Measurements from ENCODE around the gene OPA3. TPM values are rescaled to one million over a fixed set of nuclear protein-coding genes. Genes with fewer than 3 reads are reported as not detected.
"Not testable (repeated sequence)": the region's sequence is repeated elsewhere in the genome, so short reads cannot be mapped to it uniquely, and the experiment has no call there.

The OPA3 gene
- total RNA-seq = 10 to 100 TPM in 1 of 2 donors, 1 to 10 TPM in 1; 7.2 to 14.5 TPM

- intact Hi-C loops (cut with DNase I) = no loop called here
- WGBS = under 1% methylated on average over 57 of the region's 63 CpGs
These were observed at the start of gene OPA3 for GRCh38 chr19:45584332-45585157. Gene OPA3 (minus strand): TSS chr19:45584802. CDS start chr19:45584764, 38 bp downstream.

GRCh38 chr19:45632468-45633196, 48.0 kb upstream of the OPA3 start:
- Histone ChIP-seq H3K4me1 (replicated peaks) (no peaks in the 10 kb centered on the region), H3K27me3 (replicated peaks; ENCODE audit: insufficient read depth) (no peaks in the 10 kb centered on the region)
- 36% methylated on average over 27 of the region's 27 CpGs for WGBS

More at GRCh38 chr19:45584332-45585157, at the start of gene OPA3:
- Histone ChIP-seq H3K4me1 (replicated peaks) (no peaks in the 10 kb centered on the region), H3K36me3 (no peaks in the 10 kb centered on the region), H3K4me3 (peak within 1 kb of the TSS; percentile 62 to 74), H3K27ac (peak within 1 kb of the TSS; percentile 95 to 98), H3K9me3 (no peaks in the 10 kb centered on the region), H3K27me3 (replicated peaks; ENCODE audit: insufficient read depth) (no peaks in the 10 kb centered on the region)
- peak; percentile 100 for DNase-seq (ENCODE audit: low spot score)
- TF ChIP-seq POLR2AphosphoS5 (IDR thresholded peaks at IDR 0.05) = peak; percentile 99
- TF ChIP-seq CTCF (IDR thresholded peaks at IDR 0.05) = peak in 3 of 4 experiments; percentile 18 to 48 (median 34)
- TF ChIP-seq POLR2A (IDR thresholded peaks at IDR 0.05) = peak; percentile 44

GRCh38 chr19:45630463-45630862, 45.9 kb upstream of the OPA3 start:
- Histone ChIP-seq H3K27ac (no peak overlapping the region), H3K9me3 (no peaks in the 10 kb centered on the region), H3K4me3 (no peak overlapping the region), H3K4me1 (replicated peaks) (no peaks in the 10 kb centered on the region), H3K27me3 (replicated peaks; ENCODE audit: insufficient read depth) (no peaks in the 10 kb centered on the region), H3K36me3 (no peaks in the 10 kb centered on the region)
- DNase-seq (ENCODE audit: low spot score) = no peak
- intact Hi-C loops (cut with DNase I) = no loop called here
- TF ChIP-seq POLR2AphosphoS5 (IDR thresholded peaks at IDR 0.05) (peak; percentile 42), CTCF (IDR thresholded peaks at IDR 0.05) (no peak)
- WGBS = 68% methylated on average over 2 of the region's 2 CpGs

More at GRCh38 chr19:45632468-45633196, 48.0 kb upstream of the OPA3 start:
- peak; percentile 90 for DNase-seq (ENCODE audit: low spot score)
- H3K4me3 ChIP-seq = no peak overlapping the region
- H3K9me3 ChIP-seq = no peaks in the 10 kb centered on the region
- H3K27ac ChIP-seq = peak overlapping the region; percentile 43 to 50
- intact Hi-C loops (cut with DNase I) = no loop called here
- peak; percentile 89 for TF ChIP-seq POLR2AphosphoS5 (IDR thresholded peaks at IDR 0.05)
- peak; percentile 57 for TF ChIP-seq POLR2A (IDR thresholded peaks at IDR 0.05)
- TF ChIP-seq CTCF (IDR thresholded peaks at IDR 0.05) = no peak
- H3K36me3 ChIP-seq = no peaks in the 10 kb centered on the region

- 65% methylated on average over 4 of the region's 4 CpGs for WGBS
These were observed 45.1 kb upstream of the OPA3 start for GRCh38 chr19:45629704-45630103.

GRCh38 chr19:45628219-45628618, 43.6 kb upstream of the OPA3 start:
- WGBS = 97% methylated on average over 7 of the region's 7 CpGs
- H3K27me3 ChIP-seq (replicated peaks; ENCODE audit: insufficient read depth); H3K4me3 ChIP-seq; H3K4me1 ChIP-seq (replicated peaks); H3K36me3 ChIP-seq; intact Hi-C loops (cut with DNase I); H3K27ac ChIP-seq; H3K9me3 ChIP-seq; DNase-seq (ENCODE audit: low spot score): not testable (repeated sequence)

More at GRCh38 chr19:45629704-45630103, 45.1 kb upstream of the OPA3 start:
- Histone ChIP-seq H3K36me3 (no peaks in the 10 kb centered on the region), H3K27ac (no peak overlapping the region), H3K4me3 (no peak overlapping the region), H3K4me1 (replicated peaks) (no peaks in the 10 kb centered on the region), H3K9me3 (no peaks in the 10 kb centered on the region), H3K27me3 (replicated peaks; ENCODE audit: insufficient read depth) (no peaks in the 10 kb centered on the region)
- no peak for TF ChIP-seq POLR2AphosphoS5 (IDR thresholded peaks at IDR 0.05)
- intact Hi-C loops (cut with DNase I) = no loop called here
- no peak for DNase-seq (ENCODE audit: low spot score)
